ENCODE data around the gene KLF3. TPM values are rescaled to one million over a fixed set of nuclear protein-coding genes. Genes with fewer than 3 reads are reported as not detected.
A peak's percentile ranks its signal among the peaks of the same experiment; 100 is the strongest.

KLF3 gene
- total RNA-seq, 2 donors from 2014 or later, result 4.3 to 5.5 TPM

GRCh38 chr4:38691251-38692008, 27.4 kb downstream of the KLF3 start:
- Mint-ChIP-seq H3K36me3 (ENCODE audit: low read depth) (peaks cover 96% of the 10 kb centered on the region), H3K9me3 (no peaks in the 10 kb centered on the region), H3K4me3 (no peak overlapping the region), H3K27me3 (no peaks in the 10 kb centered on the region), H3K27ac (no peak overlapping the region), H3K4me1 (peaks cover 16% of the 10 kb centered on the region)
- ATAC-seq (replicated peaks), result no peak

DNA sequence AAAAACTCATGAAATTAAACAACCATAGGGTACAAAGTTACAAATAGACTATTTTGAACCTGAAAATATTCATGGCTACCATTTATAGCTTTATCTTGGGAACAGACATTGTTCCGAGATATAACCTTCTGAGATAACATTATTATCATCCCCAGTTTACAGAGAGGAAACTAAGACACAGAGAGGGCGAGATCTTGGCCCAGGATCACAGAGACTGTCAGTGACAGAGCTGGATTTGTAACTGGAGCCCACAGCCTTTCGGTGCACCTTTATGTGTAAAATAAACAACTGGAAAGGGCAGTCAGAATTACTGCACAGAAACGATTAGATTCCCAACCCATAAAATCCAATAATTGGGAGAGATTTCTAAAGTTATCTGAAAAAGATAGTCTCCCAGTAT, 28.4 kb downstream of the KLF3 start:
- Mint-ChIP-seq H3K9me3 (no peaks in the 10 kb centered on the region), H3K27ac (no peak overlapping the region), H3K36me3 (ENCODE audit: low read depth) (peaks cover 99% of the 10 kb centered on the region), H3K4me3 (no peak overlapping the region), H3K4me1 (peaks cover 12% of the 10 kb centered on the region), H3K27me3 (no peaks in the 10 kb centered on the region)
- no peak for ATAC-seq (replicated peaks)

DNA sequence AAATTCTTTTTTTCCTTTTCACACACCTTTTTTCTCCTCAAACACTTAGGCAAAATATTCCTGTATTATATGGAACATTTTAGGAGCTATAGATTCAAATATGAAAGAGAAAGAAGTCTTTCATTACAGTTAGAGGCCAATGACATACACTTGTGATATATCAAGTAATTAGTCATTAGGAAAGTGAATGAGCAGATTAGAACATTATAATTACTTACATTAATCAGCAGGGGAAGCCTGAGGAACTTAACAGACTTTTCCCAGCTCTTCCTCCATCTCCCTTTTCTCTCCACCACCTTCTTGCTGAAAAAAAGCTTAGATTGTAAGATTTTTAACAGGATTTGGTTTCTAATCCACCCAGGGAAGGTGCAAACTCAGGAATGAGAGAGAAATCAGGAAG, 29.6 kb downstream of the KLF3 start:
- H3K9me3 Mint-ChIP-seq, result no peaks in the 10 kb centered on the region
- H3K27ac Mint-ChIP-seq, result peak overlapping the region; percentile 15
- H3K36me3 Mint-ChIP-seq (ENCODE audit: low read depth), result peaks cover 99% of the 10 kb centered on the region
- H3K4me1 Mint-ChIP-seq, result peaks cover 10% of the 10 kb centered on the region
- H3K27me3 Mint-ChIP-seq, result no peaks in the 10 kb centered on the region
- no peak for ATAC-seq (replicated peaks)
- no peak overlapping the region for H3K4me3 Mint-ChIP-seq

GRCh38 chr4:38694330-38694729, 30.3 kb downstream of the KLF3 start:
- Mint-ChIP-seq H3K36me3 (ENCODE audit: low read depth) (peaks cover 99% of the 10 kb centered on the region), H3K27ac (peak overlapping the region; percentile 53), H3K9me3 (no peaks in the 10 kb centered on the region), H3K27me3 (no peaks in the 10 kb centered on the region), H3K4me1 (peaks cover 10% of the 10 kb centered on the region), H3K4me3 (no peak overlapping the region)
- ATAC-seq (replicated peaks), result no peak

- peaks cover 5% of the 10 kb centered on the region for H3K4me1 Mint-ChIP-seq
- H3K9me3 Mint-ChIP-seq, result no peaks in the 10 kb centered on the region
- H3K27me3 Mint-ChIP-seq, result no peaks in the 10 kb centered on the region
- no peak overlapping the region for H3K27ac Mint-ChIP-seq
- H3K4me3 Mint-ChIP-seq, result no peak overlapping the region
- H3K36me3 Mint-ChIP-seq (ENCODE audit: low read depth), result peaks cover 86% of the 10 kb centered on the region
- ATAC-seq (replicated peaks), result no peak
Observed at GRCh38 chr4:38695809-38696208, 31.8 kb downstream of the KLF3 start.

GRCh38 chr4:38696697-38697096, 32.7 kb downstream of the KLF3 start:
- Mint-ChIP-seq H3K27ac (peak overlapping the region; percentile 42), H3K9me3 (no peaks in the 10 kb centered on the region), H3K4me1 (peaks cover 4% of the 10 kb centered on the region), H3K4me3 (no peak overlapping the region), H3K27me3 (no peaks in the 10 kb centered on the region), H3K36me3 (ENCODE audit: low read depth) (peaks cover 77% of the 10 kb centered on the region)
- no peak for ATAC-seq (replicated peaks)

DNA sequence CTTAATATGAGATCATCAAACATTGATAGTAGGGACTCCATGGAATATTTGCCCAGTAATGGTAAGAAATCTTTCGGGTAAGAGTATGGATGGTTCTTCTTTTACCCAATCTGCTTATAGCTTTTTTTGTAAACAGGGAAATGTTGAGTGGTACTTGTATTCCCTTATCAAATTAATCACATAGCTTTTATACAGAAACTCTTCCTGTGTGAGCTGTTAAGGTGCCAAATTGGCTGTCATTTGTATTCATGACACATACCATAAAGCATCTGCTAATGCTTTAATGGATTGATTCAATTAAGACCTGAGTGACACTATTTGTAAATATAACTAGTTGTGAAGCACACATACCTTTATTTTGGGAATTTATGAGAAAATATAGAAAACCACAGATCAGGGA, 34.2 kb downstream of the KLF3 start:
- Mint-ChIP-seq H3K27me3 (no peaks in the 10 kb centered on the region), H3K4me1 (peaks cover 4% of the 10 kb centered on the region), H3K36me3 (ENCODE audit: low read depth) (peaks cover 63% of the 10 kb centered on the region), H3K9me3 (no peaks in the 10 kb centered on the region), H3K27ac (no peak overlapping the region), H3K4me3 (no peak overlapping the region)
- no peak for ATAC-seq (replicated peaks)

DNA sequence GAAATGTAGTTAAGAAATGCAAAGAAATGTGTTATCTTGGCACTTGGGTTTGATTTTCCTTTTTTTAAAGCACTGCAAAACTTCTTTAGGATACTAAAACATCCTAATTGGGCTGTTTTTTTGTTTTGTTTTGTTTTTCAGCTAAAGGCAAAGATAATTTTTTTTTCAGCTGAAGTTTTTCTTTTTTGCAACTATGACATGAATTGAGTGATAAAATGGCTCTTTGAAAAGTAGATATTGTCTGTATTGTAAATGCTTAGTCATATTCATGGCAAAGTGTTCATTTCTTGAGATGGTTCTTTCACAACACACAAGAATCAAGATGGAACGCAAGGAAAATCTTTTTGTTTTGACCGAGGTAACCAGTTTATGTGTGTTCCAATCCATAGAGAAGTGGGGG, 35.1 kb downstream of the KLF3 start:
- no peak for ATAC-seq (replicated peaks)
- Mint-ChIP-seq H3K36me3 (ENCODE audit: low read depth) (peaks cover 54% of the 10 kb centered on the region), H3K27ac (no peak overlapping the region), H3K4me3 (no peak overlapping the region), H3K4me1 (peaks cover 4% of the 10 kb centered on the region), H3K9me3 (no peaks in the 10 kb centered on the region), H3K27me3 (no peaks in the 10 kb centered on the region)

DNA sequence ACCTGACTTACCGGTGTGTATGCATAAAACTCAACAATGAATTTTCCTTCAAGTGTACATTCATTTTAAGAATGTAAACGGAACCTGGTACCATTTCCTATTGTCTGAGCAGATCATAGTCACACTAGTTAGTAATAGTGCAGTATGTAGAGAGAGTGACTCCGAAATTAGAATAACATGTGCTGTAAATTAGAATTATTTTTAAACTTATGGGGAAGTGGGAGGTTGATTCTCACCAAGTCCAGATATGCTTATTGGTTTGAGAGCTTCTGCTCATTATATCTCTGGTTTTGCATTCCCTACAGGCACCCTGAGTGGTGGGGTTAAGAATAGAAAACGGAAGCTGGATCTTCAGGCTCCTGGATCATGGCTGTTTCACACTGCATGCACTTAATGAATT, 39.6 kb downstream of the KLF3 start:
- Mint-ChIP-seq H3K27ac (no peak overlapping the region), H3K4me1 (peaks cover 5% of the 10 kb centered on the region), H3K27me3 (no peaks in the 10 kb centered on the region), H3K9me3 (no peaks in the 10 kb centered on the region), H3K36me3 (ENCODE audit: low read depth) (peaks cover 9% of the 10 kb centered on the region), H3K4me3 (no peak overlapping the region)
- ATAC-seq (replicated peaks), result no peak

DNA sequence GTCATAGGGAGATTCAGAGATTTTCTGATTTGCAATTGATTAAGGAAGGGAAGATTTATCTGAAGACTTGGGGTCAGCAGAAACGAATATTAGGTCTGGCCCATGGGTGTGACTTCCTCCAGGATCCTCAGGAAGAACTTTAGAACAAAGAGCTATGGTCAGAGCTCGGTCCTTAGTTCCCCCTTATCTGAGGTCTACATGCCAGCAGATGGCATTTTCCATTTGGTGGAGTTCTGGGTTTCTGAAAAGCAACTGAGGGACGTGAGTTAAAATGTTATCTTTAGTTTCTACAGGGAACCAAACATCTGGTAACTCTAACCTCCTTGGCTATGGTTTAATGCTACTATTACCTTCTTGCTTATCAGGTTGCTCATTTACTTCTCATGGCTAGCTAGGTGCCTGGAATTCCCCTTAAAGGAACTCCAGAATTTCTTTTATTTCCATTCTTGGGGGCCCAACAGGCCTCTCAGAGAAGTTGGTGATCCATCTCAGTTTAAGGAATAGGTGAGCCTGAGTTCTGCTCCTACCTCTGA, 40.7 kb downstream of the KLF3 start:
- peaks cover 5% of the 10 kb centered on the region for H3K4me1 Mint-ChIP-seq
- H3K27ac Mint-ChIP-seq, result no peak overlapping the region
- H3K4me3 Mint-ChIP-seq, result no peak overlapping the region
- H3K27me3 Mint-ChIP-seq, result no peaks in the 10 kb centered on the region
- no peaks in the 10 kb centered on the region for H3K36me3 Mint-ChIP-seq (ENCODE audit: low read depth)
- H3K9me3 Mint-ChIP-seq, result no peaks in the 10 kb centered on the region
- ATAC-seq (replicated peaks), result no peak

- Mint-ChIP-seq H3K9me3 (no peaks in the 10 kb centered on the region), H3K4me1 (peaks cover 5% of the 10 kb centered on the region), H3K36me3 (ENCODE audit: low read depth) (no peaks in the 10 kb centered on the region), H3K27ac (no peak overlapping the region), H3K4me3 (no peak overlapping the region), H3K27me3 (no peaks in the 10 kb centered on the region)
- ATAC-seq (replicated peaks), result no peak
Observed at GRCh38 chr4:38706301-38706700, 42.3 kb downstream of the KLF3 start.

GRCh38 chr4:38710053-38710452, 46.1 kb downstream of the KLF3 start:
- ATAC-seq (replicated peaks), result peak; percentile 59
- Mint-ChIP-seq H3K27ac (no peak overlapping the region), H3K4me1 (peaks cover 5% of the 10 kb centered on the region), H3K9me3 (peaks cover 13% of the 10 kb centered on the region), H3K27me3 (no peaks in the 10 kb centered on the region), H3K4me3 (no peak overlapping the region), H3K36me3 (ENCODE audit: low read depth) (no peaks in the 10 kb centered on the region)

DNA sequence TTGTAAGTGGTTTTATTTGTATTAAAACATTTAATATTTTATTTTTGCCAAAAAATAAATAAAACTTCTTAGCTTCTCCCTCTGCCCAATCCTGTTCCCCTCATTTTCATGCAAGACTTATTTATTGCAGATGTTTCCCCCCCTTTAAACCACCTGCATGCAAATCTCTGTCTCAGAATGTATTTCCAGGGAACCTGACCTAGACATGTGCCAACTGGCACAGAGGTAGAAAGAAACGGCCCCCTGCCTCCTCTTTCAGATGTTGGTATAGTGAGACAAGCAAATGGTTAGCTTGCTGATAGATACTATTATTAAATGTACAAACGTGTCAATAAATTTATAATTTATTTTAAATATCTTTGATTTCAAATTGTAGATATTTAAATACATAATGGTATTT, 47.1 kb downstream of the KLF3 start:
- H3K27me3 Mint-ChIP-seq, result no peaks in the 10 kb centered on the region
- no peak for ATAC-seq (replicated peaks)
- H3K36me3 Mint-ChIP-seq (ENCODE audit: low read depth), result no peaks in the 10 kb centered on the region
- peaks cover 5% of the 10 kb centered on the region for H3K4me1 Mint-ChIP-seq
- peaks cover 13% of the 10 kb centered on the region for H3K9me3 Mint-ChIP-seq
- H3K27ac Mint-ChIP-seq, result no peak overlapping the region
- H3K4me3 Mint-ChIP-seq, result no peak overlapping the region

DNA sequence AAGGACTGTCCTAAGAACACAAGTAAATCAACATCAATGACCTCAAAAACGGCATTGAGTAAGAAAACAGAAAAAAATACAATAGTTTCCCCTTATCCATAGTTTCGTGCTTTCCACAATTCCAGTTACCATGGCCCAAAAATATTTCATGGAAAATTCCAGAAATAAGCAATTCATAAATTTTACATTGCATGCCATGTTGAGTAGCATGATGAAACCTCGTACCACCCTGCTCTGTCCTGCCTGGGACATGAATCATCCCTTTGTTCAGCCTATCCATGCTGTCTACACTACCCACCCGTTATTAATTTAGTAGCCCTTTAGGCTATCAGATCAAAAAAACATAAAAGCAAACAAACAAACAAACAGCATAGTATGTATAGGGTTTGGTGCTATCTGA, 51.1 kb downstream of the KLF3 start:
- Mint-ChIP-seq H3K27me3 (no peaks in the 10 kb centered on the region), H3K27ac (no peak overlapping the region), H3K9me3 (peaks cover 13% of the 10 kb centered on the region), H3K36me3 (ENCODE audit: low read depth) (no peaks in the 10 kb centered on the region), H3K4me3 (no peak overlapping the region), H3K4me1 (no peaks in the 10 kb centered on the region)
- ATAC-seq (replicated peaks), result no peak

DNA sequence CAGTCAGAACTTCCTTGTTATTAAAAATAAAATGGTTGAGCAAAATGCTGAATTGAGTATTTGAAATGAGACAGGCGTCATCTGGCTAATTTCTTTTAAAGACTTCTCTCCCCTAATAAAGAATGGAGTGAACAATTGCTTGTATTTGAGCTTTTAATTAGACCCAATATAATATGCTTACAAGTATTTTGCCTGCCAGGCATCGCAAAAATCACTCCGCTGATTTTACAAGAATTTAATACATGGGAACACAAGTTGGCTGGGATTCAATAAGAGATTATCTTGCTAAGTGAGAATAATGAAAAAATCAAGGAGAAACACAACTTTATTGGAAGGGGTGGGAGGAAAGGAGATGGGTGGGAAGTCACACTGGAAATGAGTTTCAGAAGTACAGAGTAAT, 52.3 kb downstream of the KLF3 start:
- Mint-ChIP-seq H3K4me1 (no peaks in the 10 kb centered on the region), H3K27me3 (no peaks in the 10 kb centered on the region), H3K9me3 (peaks cover 13% of the 10 kb centered on the region), H3K4me3 (no peak overlapping the region), H3K36me3 (ENCODE audit: low read depth) (no peaks in the 10 kb centered on the region), H3K27ac (no peak overlapping the region)
- no peak for ATAC-seq (replicated peaks)

All from activated T-helper 17 cell treated with anti-CD3 and anti-CD28 coated beads, Interleukin-2, amount 50 U/mL, for 72 hours (primary cell).